ENCODE data around the gene HDHD5.

The HDHD5 gene

GRCh38 chr22:17137861-17138425, 21.1 kb downstream of the HDHD5 start:
- no peaks in the 10 kb centered on the region; the same call in 1 of the 2 replicates for H4K20me1 ChIP-seq (ENCODE audit: insufficient read depth, low read length)
- ATAC-seq (ENCODE audit: insufficient read depth, low read depth): no peak
- H3K36me3 ChIP-seq (ENCODE audit: insufficient read depth, low read length): no peaks in the 10 kb centered on the region

GRCh38 chr22:17137170-17137569, 21.9 kb downstream of the HDHD5 start:
- Histone ChIP-seq H3K27me3 (ENCODE audit: insufficient read depth, low read length, poor library complexity) (no peaks in the 10 kb centered on the region), H3K4me3 (ENCODE audit: low read depth in 1 of 2, low read length in 2 of 2) (no peak overlapping the region)

More at GRCh38 chr22:17137861-17138425, 21.1 kb downstream of the HDHD5 start:
- TF ChIP-seq EZH2 (IDR thresholded peaks at IDR 0.05; ENCODE audit: borderline replicate concordance, low read depth, low read length, severe bottlenecking): no peak
- no peak for TF ChIP-seq CTCF (IDR thresholded peaks at IDR 0.05; ENCODE audit: borderline replicate concordance, extremely low read depth, low read length, poor library complexity, severe bottlenecking)
- H3K9ac ChIP-seq (ENCODE audit: low read depth, low read length): no peak overlapping the region
- no peak overlapping the region for H3K4me2 ChIP-seq (ENCODE audit: insufficient read depth, low read length)
- H3K9me3 ChIP-seq (ENCODE audit: insufficient read depth, low read length, severe bottlenecking): no peaks in the 10 kb centered on the region
- H3K27ac ChIP-seq (ENCODE audit: low read length): no peak overlapping the region
- no peak overlapping the region for H3K4me3 ChIP-seq (ENCODE audit: low read depth in 1 of 2, low read length in 2 of 2)
- no peak for DNase-seq
- no peaks in the 10 kb centered on the region for H3K4me1 ChIP-seq (ENCODE audit: insufficient read depth, low read length)
- no peaks in the 10 kb centered on the region for H3K27me3 ChIP-seq (ENCODE audit: insufficient read depth, low read length, poor library complexity)
- no peak overlapping the region for H2AFZ ChIP-seq (ENCODE audit: low read depth, low read length)
- no peaks in the 10 kb centered on the region for H3K79me2 ChIP-seq (ENCODE audit: insufficient read depth, low read length)

GRCh38 chr22:17135153-17135760, 23.8 kb downstream of the HDHD5 start:
- H3K27ac ChIP-seq (ENCODE audit: low read length): no peak overlapping the region
- H4K20me1 ChIP-seq (ENCODE audit: insufficient read depth, low read length): no peaks in the 10 kb centered on the region
- no peak overlapping the region for H3K4me3 ChIP-seq (ENCODE audit: low read depth in 1 of 2, low read length in 2 of 2)
- no peak overlapping the region for H2AFZ ChIP-seq (ENCODE audit: low read depth, low read length)
- no peak overlapping the region for H3K4me2 ChIP-seq (ENCODE audit: insufficient read depth, low read length)
- no peaks in the 10 kb centered on the region for H3K36me3 ChIP-seq (ENCODE audit: insufficient read depth, low read length)
- H3K9me3 ChIP-seq (ENCODE audit: insufficient read depth, low read length, severe bottlenecking): no peaks in the 10 kb centered on the region
- H3K9ac ChIP-seq (ENCODE audit: low read depth, low read length): no peak overlapping the region
- ATAC-seq (ENCODE audit: insufficient read depth, low read depth) (no peak), DNase-seq (no peak)
- H3K27me3 ChIP-seq (ENCODE audit: insufficient read depth, low read length, poor library complexity): peaks cover under 1% of the 10 kb centered on the region
- H3K4me1 ChIP-seq (ENCODE audit: insufficient read depth, low read length): no peaks in the 10 kb centered on the region
- H3K79me2 ChIP-seq (ENCODE audit: insufficient read depth, low read length): no peaks in the 10 kb centered on the region
- no peak for TF ChIP-seq EZH2 (IDR thresholded peaks at IDR 0.05; ENCODE audit: borderline replicate concordance, low read depth, low read length, severe bottlenecking)

More at GRCh38 chr22:17137170-17137569, 21.9 kb downstream of the HDHD5 start:
- no peak overlapping the region for H3K9ac ChIP-seq (ENCODE audit: low read depth, low read length)
- no peak for TF ChIP-seq EZH2 (IDR thresholded peaks at IDR 0.05; ENCODE audit: borderline replicate concordance, low read depth, low read length, severe bottlenecking)
- no peak for TF ChIP-seq CTCF (IDR thresholded peaks at IDR 0.05; ENCODE audit: borderline replicate concordance, extremely low read depth, low read length, poor library complexity, severe bottlenecking)
- no peak overlapping the region for H2AFZ ChIP-seq (ENCODE audit: low read depth, low read length)
- no peaks in the 10 kb centered on the region for H3K79me2 ChIP-seq (ENCODE audit: insufficient read depth, low read length)
- no peaks in the 10 kb centered on the region for H4K20me1 ChIP-seq (ENCODE audit: insufficient read depth, low read length)
- no peaks in the 10 kb centered on the region for H3K4me1 ChIP-seq (ENCODE audit: insufficient read depth, low read length)
- no peak overlapping the region for H3K4me2 ChIP-seq (ENCODE audit: insufficient read depth, low read length)
- no peaks in the 10 kb centered on the region for H3K9me3 ChIP-seq (ENCODE audit: insufficient read depth, low read length, severe bottlenecking)
- ATAC-seq (ENCODE audit: insufficient read depth, low read depth) (no peak), DNase-seq (no peak)
- H3K36me3 ChIP-seq (ENCODE audit: insufficient read depth, low read length): no peaks in the 10 kb centered on the region
- H3K27ac ChIP-seq (ENCODE audit: low read length): no peak overlapping the region

- H3K9ac ChIP-seq (ENCODE audit: low read depth, low read length): no peak overlapping the region
- no peak for DNase-seq
- no peak for TF ChIP-seq EZH2 (IDR thresholded peaks at IDR 0.05; ENCODE audit: borderline replicate concordance, low read depth, low read length, severe bottlenecking)
- TF ChIP-seq CTCF (IDR thresholded peaks at IDR 0.05; ENCODE audit: borderline replicate concordance, extremely low read depth, low read length, poor library complexity, severe bottlenecking): no peak
- H3K9me3 ChIP-seq (ENCODE audit: insufficient read depth, low read length, severe bottlenecking): no peaks in the 10 kb centered on the region
- H4K20me1 ChIP-seq (ENCODE audit: insufficient read depth, low read length): no peaks in the 10 kb centered on the region
- H3K27ac ChIP-seq (ENCODE audit: low read length): no peak overlapping the region
- H3K4me3 ChIP-seq (ENCODE audit: low read depth in 1 of 2, low read length in 2 of 2): no peak overlapping the region
- H3K36me3 ChIP-seq (ENCODE audit: insufficient read depth, low read length): no peaks in the 10 kb centered on the region
- H3K4me2 ChIP-seq (ENCODE audit: insufficient read depth, low read length): no peak overlapping the region
- H3K4me1 ChIP-seq (ENCODE audit: insufficient read depth, low read length): no peaks in the 10 kb centered on the region
- no peak for ATAC-seq (ENCODE audit: insufficient read depth, low read depth)
- no peak overlapping the region for H2AFZ ChIP-seq (ENCODE audit: low read depth, low read length)
- peaks cover 3% of the 10 kb centered on the region for H3K27me3 ChIP-seq (ENCODE audit: insufficient read depth, low read length, poor library complexity)
- H3K79me2 ChIP-seq (ENCODE audit: insufficient read depth, low read length): no peaks in the 10 kb centered on the region
Observed at GRCh38 chr22:17133137-17133536, 25.9 kb downstream of the HDHD5 start.

All from DND-41 (cell line).